HTR-8/SVneo (cell line): ENCODE results near the gene M6PR.

Source experiments
- DNase-seq: peaks from one replicate; pipeline ENCODE4 v3.0.0; 2011; ENCODE audit warnings: low spot score, mixed read lengths; ENCODE audit not compliant: insufficient read length
- FAIRE-seq: peaks from 2 replicates; lab custom pipeline; 2011; peaks lifted over from hg19 to GRCh38; lab: Jason Lieb, UNC

The M6PR gene

GRCh38 chr12:8949342-8950220, at the start of gene M6PR:
TSS of gene M6PR (minus strand) at chr12:8949645. CDS start at chr12:8946404, 3,241 bp downstream.
- FAIRE-seq, result peak; percentile 79
- DNase-seq, result peak; percentile 94

GRCh38 chr12:8996682-8997405, 47.4 kb upstream of the M6PR start:
- DNase-seq (no peak), FAIRE-seq (no peak)

DNA sequence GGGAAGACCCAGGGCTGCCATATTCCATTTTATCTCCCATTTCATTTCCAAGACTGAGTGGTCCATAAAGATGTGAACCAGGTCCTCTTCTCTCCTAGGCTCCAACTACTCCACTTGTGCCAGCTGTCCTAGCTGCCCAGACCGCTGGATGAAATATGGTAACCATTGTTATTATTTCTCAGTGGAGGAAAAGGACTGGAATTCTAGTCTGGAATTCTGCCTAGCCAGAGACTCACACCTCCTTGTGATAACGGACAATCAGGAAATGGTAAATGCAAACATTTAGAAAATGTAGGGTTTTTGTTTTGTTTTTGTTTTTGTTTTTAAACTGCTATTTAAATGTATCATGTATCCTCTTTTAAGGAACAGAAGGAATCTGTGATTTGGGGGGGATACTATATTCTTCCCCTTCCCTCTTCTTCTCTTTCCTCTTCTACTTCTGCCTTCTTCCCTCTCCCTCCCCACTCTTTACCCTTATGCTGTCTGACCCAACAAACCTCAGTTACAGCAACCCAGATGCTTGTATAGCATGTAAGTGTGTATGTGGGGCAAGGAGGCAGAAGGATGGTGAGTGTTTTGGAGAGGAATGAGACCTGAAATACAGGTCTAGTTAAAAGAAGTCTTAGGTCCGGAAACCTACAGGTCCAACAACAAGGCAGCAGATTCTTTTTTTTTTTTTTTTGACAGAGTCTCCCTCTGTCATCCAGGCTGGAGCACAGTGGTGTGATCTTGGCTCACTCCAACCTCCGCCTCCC, 45.8 kb upstream of the M6PR start:
- DNase-seq (no peak), FAIRE-seq (no peak)

DNA sequence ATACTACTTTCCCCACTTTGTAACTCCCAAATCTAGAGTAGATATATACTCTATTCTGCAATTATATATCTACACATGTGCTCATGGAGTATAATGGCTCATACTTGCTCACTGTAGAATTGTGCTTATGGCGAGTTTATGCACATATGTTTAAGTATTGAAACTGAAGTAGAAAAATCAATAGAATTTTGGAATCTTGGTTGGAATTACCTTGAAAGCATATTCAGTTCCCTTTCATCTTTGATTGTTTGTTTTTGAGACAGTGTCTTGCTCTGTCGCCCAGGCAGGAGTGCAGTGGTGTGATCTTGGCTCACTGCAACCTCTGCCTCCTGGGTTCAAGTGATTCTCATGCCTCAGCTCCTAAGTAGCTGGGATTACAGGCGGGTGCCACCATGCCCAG, 44.4 kb upstream of the M6PR start:
- FAIRE-seq (no peak), DNase-seq (no peak)

GRCh38 chr12:8991371-8992345, 42.2 kb upstream of the M6PR start:
- FAIRE-seq (no peak), DNase-seq (no peak)

- FAIRE-seq (no peak), DNase-seq (no peak)
Observed at GRCh38 chr12:8989413-8989812, 40.0 kb upstream of the M6PR start, which contains the start of gene KLRG1. TSS of gene KLRG1 (plus strand) at chr12:8989546. CDS start at chr12:8989636, 90 bp downstream.

GRCh38 chr12:8987685-8988084, 38.2 kb upstream of the M6PR start:
- DNase-seq (no peak), FAIRE-seq (no peak)

- no peak for DNase-seq
Observed at GRCh38 chr12:8987163-8987562, 37.7 kb upstream of the M6PR start.

DNA sequence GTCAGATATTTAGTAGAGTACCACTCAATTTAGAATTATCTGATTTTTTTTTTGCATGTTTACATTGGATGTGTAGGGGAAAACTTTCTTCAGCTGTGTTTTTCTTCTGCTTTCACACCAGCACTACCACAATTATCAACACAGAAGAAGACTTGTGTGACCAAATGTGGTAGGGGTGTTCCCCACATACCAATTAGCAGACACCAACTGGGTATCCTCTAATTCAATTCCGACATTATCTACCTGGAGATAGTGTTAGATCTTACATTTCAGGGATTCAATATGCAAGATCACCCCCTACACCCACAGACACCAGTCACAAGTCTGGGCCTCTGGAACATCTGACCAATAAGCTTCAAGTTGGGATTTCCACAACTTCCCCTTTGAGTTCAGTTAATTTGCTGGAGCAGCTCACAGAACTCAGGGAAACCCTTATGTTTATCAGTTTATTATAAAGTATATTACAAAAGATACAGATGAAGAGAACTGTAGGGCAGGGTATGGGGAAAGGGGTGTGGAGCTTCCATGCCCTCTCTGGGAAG, 35.8 kb upstream of the M6PR start:
- DNase-seq (no peak), FAIRE-seq (no peak)

More at GRCh38 chr12:8987163-8987562, 37.7 kb upstream of the M6PR start:
- FAIRE-seq, result no peak

DNA sequence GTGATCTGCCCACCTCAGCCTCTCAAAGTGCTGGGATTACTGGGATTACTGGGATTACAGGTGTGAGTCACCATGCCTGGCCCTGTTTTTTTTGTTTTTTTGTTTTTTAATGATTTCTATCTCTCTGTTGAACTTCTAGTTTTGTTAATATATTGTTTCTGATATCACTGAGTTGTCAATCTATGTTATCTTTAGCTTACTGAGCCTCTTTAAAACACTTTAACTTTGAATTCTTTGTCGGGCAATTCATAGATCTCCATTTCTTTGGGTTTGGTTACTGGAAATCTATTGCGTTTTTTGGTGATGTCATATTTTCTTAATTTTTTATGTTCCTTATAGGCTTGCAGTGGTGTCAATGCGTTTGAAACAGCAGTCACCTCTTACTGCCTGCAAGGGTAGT, 30.7 kb upstream of the M6PR start:
- DNase-seq, result no peak
- FAIRE-seq, result no peak

DNA sequence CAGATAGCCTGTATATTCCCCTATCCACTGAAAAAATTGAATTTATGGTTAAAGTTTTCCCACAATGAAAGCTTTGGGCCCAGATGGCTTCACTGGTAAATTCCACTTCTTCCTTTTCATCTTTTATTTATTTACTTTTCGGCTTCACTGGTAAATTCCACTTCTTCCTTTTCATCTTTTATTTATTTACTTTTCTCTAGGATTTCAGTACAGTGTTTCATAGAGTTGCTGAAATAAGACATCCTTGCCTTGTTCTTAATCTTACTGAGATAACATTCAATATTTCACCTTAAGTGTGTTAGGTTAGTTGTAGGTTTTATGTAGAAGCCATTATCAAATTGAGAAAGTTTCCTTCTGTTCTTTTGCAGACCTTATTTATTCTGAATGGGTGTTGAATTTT, 21.0 kb upstream of the M6PR start:
- DNase-seq (no peak), FAIRE-seq (no peak)

DNA sequence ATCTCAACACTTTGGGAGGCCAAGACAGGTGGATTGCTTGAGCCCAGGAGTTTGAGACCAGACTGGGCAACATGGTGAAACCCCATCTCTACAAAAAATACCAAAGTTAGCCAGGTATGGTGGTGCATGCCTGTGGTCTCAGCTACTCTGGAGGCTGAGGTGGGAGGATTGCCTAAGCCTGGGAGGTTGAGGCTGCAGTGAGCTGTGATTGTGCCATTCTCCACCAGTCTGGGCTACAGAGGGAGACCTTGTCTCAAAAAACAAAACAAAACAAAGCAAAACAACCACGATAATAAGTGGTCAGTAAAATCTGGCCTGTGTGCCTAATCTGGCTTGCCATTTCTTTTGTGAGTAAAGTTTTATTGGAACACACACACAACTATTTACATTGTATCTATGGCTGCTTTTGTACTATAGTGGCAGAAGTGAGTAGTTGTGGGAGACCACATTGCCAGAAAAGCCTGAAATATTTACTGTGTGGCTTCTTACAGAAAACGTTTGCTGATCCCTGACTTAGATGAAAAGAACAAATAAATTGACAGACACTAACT, 20.5 kb upstream of the M6PR start:
- DNase-seq (no peak), FAIRE-seq (no peak)

DNA sequence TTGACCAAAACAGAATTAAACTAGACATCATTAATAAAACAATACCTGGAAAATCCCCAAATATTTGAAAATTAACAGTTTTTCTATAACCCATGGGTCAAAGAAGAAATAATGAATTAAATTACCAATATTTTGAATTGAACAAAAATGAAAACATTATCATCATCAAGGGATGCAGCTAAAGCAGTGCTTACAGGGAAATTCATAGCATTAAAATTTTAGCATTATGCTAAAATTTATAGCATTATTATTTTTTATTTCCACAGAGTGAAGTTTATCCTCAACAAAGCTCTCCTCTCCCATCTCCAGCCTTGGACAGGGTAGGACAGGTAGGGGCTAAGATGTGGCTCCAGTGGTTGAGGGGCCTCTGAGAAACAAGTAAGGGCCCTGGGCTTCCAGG, 19.3 kb upstream of the M6PR start:
- DNase-seq (no peak), FAIRE-seq (no peak)

DNA sequence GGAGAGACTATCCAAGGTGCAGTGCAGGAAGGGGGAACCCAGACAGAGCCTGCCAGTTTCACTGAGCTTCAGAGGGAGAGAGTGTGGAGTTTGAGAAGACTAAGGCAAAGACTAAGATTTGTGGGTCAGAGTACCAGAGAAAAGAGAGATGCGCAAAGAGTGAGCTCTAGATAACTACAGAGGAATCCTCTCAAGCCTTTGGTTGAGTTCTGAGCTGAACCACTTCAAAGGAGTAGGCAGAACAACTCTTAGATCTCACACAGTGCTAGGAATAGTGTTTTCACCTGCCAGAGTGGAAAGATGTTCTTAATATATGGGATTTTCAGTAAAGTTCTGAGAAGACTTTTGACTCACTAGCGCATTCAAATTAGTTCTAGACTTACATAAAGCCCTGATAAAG, 10.7 kb upstream of the M6PR start:
- DNase-seq (no peak), FAIRE-seq (no peak)

DNA sequence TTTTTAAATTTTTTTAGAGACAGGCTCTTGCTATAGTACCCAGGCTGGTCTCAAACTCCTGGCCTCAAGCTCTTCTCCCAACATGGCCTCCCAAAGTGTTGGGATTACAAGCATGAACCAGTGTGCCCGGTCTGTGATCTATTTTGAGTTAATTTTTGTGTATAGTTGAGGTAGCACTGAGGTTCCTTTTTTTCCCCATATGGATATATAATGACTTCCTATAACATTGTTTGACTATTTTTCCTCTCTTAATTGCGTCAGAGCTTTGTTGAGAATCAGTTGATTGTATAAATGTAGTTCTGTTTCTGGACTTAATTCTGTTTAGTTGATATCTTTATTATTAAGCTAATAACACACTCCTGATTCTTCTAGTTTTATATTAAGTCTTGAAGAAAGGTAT, 8.6 kb upstream of the M6PR start:
- DNase-seq (no peak), FAIRE-seq (no peak)

DNA sequence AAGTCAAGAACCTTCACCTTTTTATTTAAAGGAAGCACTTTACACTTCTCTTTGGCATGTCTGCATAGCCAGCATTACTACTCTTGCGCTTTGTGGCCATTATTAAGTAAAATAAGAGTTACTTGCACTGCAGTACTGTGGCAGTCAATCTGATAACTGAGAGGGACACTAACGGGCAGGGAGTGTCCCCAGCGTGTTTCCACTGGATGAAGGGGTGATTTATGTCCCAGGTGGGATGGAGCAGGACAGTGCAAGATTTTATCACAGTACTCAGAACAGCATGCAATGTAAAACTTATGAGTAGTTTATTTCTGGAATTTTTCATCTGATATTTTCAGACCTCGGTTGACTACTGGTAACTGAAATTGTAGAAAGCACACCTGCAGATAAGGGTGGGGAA, 8.1 kb upstream of the M6PR start:
- no peak for DNase-seq
- FAIRE-seq, result no peak

- DNase-seq (no peak), FAIRE-seq (no peak)
Observed at GRCh38 chr12:8956772-8957171, 7.3 kb upstream of the M6PR start.

GRCh38 chr12:8956073-8956472, 6.6 kb upstream of the M6PR start:
- FAIRE-seq (no peak), DNase-seq (no peak)
